Measurements from ENCODE around the gene NR1I3.

DNA sequence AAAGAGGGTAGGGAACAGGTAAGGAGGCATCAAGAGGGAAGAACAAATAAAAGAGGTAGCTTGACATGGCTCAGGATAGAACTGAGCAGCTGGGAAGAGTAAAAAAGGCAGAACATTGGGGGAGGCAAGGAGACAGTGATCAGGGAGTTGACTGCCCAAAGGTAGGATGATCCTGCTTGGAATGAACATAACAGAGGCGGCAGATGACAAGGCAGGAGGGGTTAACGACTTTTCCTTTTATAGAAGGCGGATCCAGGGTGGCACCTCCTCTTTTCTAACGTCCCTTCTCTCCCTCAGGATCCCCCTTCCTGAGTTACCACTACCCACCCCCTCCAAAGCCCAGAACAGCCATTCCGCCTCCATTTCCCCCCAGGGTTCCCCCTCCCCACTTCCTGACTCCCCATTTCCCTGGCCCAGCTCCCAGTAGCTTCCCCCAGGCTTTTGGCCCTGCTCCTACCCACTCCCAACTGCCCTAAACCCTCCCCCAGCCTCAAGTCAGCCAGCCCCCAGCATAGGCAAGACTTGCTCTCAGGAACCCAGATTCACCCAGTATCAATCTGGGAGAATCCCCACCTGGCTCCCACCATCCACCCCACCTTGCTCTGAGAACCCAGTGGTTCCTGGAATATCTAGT lies 38.4 kb downstream of the NR1I3 start:
- TF ChIP-seq, protein P1, sequence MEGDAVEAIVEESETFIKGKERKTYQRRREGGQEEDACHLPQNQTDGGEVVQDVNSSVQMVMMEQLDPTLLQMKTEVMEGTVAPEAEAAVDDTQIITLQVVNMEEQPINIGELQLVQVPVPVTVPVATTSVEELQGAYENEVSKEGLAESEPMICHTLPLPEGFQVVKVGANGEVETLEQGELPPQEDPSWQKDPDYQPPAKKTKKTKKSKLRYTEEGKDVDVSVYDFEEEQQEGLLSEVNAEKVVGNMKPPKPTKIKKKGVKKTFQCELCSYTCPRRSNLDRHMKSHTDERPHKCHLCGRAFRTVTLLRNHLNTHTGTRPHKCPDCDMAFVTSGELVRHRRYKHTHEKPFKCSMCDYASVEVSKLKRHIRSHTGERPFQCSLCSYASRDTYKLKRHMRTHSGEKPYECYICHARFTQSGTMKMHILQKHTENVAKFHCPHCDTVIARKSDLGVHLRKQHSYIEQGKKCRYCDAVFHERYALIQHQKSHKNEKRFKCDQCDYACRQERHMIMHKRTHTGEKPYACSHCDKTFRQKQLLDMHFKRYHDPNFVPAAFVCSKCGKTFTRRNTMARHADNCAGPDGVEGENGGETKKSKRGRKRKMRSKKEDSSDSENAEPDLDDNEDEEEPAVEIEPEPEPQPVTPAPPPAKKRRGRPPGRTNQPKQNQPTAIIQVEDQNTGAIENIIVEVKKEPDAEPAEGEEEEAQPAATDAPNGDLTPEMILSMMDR (conservative IDR thresholded peaks at IDR 0.05): no peak
- TF ChIP-seq EZH2 (IDR thresholded peaks at IDR 0.05; ENCODE audit: low read depth): no peak

All from PC-9 (cell line).